Adrenal gland (tissue), 5 donors: Measurements from ENCODE around the gene BACE1.

ENCODE experiments used
- POLR2A ChIP-seq, 2 donors: fragments of 450-650 bp; IDR thresholded peaks; one replicate each; pipeline ENCODE4 v1.6.1; 2017; ENCODE audit warnings: antibody characterized with exemption in 2 of 2, mild to moderate bottlenecking in 2 of 2, moderate library complexity in 1 of 2
- TF ChIP-seq, protein P1 (sequence below), 6 experiments: fragments of 450-650 bp in 4 of 6; fragments of 200-600 bp in 2 of 6; sonication (generic) in 1 of 6; IDR thresholded peaks; 1 replicate in 5 of 6; 2 replicates in 1 of 6; pipeline versions ENCODE4 v1.5.1 to v1.8.0; 2016 to 2021; ENCODE audit warnings: antibody characterized with exemption in 6 of 6, mild to moderate bottlenecking in 2 of 6, moderate library complexity in 1 of 6
- donor health status: DM: no; HTN: no; CAD: no.

DNA sequence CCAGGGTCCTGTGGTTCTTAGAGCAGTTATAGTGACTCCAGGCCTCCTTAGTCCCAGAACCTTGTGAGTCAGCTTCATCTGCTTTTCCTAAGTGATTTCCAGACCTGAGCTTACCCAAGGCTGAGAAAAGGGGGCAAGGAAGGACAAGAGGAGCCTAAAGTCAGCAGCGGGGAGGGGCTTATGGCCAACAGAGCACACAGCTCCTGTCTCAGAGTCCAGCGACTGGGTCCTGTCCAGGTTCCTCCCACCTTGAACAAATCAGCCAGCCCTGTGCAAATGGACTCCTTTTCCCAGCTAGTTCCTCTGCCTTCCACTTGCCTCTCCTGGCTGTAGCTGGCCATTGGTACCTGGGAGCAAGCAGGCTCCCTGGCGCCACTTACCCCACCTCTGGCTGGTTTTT lies 10.9 kb downstream of the BACE1 start:
- TF ChIP-seq, protein P1, sequence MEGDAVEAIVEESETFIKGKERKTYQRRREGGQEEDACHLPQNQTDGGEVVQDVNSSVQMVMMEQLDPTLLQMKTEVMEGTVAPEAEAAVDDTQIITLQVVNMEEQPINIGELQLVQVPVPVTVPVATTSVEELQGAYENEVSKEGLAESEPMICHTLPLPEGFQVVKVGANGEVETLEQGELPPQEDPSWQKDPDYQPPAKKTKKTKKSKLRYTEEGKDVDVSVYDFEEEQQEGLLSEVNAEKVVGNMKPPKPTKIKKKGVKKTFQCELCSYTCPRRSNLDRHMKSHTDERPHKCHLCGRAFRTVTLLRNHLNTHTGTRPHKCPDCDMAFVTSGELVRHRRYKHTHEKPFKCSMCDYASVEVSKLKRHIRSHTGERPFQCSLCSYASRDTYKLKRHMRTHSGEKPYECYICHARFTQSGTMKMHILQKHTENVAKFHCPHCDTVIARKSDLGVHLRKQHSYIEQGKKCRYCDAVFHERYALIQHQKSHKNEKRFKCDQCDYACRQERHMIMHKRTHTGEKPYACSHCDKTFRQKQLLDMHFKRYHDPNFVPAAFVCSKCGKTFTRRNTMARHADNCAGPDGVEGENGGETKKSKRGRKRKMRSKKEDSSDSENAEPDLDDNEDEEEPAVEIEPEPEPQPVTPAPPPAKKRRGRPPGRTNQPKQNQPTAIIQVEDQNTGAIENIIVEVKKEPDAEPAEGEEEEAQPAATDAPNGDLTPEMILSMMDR (IDR thresholded peaks at IDR 0.05): no peak
- TF ChIP-seq POLR2A (IDR thresholded peaks at IDR 0.05): no peak
